ENCODE measurements around the gene ELOVL1.

Gene ELOVL1

DNA sequence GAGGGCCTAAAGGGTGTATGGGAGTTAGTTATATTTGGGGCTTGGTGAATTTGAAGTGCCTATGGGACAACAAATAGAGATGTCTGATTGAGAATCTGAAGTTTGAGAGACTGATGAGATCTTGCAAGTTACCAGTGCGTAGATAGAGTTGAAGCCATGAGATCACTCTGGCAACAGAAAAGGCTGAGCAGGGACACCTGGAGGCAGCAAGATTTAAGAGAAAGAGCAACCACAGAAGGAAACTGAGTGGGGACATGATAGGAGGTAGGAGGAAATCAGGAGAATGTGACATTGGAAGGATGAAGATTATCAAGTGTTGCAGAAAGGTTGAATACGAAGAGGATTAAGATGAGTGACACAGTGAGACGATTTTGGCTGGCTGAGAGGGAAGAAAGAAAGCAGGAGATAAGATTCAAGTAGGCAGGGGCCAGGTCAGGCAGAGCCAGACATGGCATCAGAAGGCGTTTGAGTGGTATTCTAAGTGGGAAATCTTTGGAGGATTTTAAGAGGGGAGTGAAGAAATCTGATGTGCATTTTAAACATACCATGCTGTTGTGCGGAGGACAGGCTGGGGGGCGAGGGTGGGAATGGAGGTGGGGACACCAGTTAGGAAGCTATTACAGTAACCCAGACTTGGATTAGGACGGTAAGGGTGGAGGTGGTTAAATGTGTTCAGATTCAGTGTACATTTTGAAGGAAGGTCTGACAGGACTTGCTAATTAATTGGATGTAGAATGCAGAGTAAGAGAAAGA, 33.2 kb downstream of the ELOVL1 start:
- Histone ChIP-seq H3K4me1 (ENCODE audit: control insufficient read depth, insufficient read depth, low read length) (peaks cover 13% of the 10 kb centered on the region), H3K36me3 (ENCODE audit: control insufficient read depth, insufficient read depth, low read length) (no peaks in the 10 kb centered on the region), H3K9ac (ENCODE audit: low read length) (no peak overlapping the region), H3K9me3 (ENCODE audit: control insufficient read depth, low read length) (no peaks in the 10 kb centered on the region), H3K4me3 (ENCODE audit: low read length) (no peak overlapping the region), H3K27me3 (ENCODE audit: control insufficient read depth, insufficient read depth, low read length) (no peaks in the 10 kb centered on the region)

- Histone ChIP-seq H3K4me1 (ENCODE audit: control insufficient read depth, insufficient read depth, low read length) (peaks cover 21% of the 10 kb centered on the region), H3K4me3 (ENCODE audit: low read length) (no peak overlapping the region), H3K9me3 (ENCODE audit: control insufficient read depth, low read length) (no peaks in the 10 kb centered on the region), H3K36me3 (ENCODE audit: control insufficient read depth, insufficient read depth, low read length) (no peaks in the 10 kb centered on the region), H3K27me3 (ENCODE audit: control insufficient read depth, insufficient read depth, low read length) (no peaks in the 10 kb centered on the region), H3K9ac (ENCODE audit: low read length) (no peak overlapping the region)
These were observed 36.1 kb downstream of the ELOVL1 start for GRCh38 chr1:43331688-43332087.

- H3K9ac ChIP-seq (ENCODE audit: low read length) = no peak overlapping the region
- peaks cover 21% of the 10 kb centered on the region for H3K4me1 ChIP-seq (ENCODE audit: control insufficient read depth, insufficient read depth, low read length)
- H3K36me3 ChIP-seq (ENCODE audit: control insufficient read depth, insufficient read depth, low read length) = no peaks in the 10 kb centered on the region
- no peaks in the 10 kb centered on the region for H3K27me3 ChIP-seq (ENCODE audit: control insufficient read depth, insufficient read depth, low read length)
- H3K9me3 ChIP-seq (ENCODE audit: control insufficient read depth, low read length) = no peaks in the 10 kb centered on the region
- H3K4me3 ChIP-seq (ENCODE audit: low read length) = no peak overlapping the region
These were observed 37.6 kb downstream of the ELOVL1 start for GRCh38 chr1:43329995-43330751.

- Histone ChIP-seq H3K27me3 (ENCODE audit: control insufficient read depth, insufficient read depth, low read length) (no peaks in the 10 kb centered on the region), H3K36me3 (ENCODE audit: control insufficient read depth, insufficient read depth, low read length) (no peaks in the 10 kb centered on the region), H3K9ac (ENCODE audit: low read length) (no peak overlapping the region), H3K4me3 (ENCODE audit: low read length) (no peak overlapping the region), H3K4me1 (ENCODE audit: control insufficient read depth, insufficient read depth, low read length) (peaks cover 21% of the 10 kb centered on the region), H3K9me3 (ENCODE audit: control insufficient read depth, low read length) (no peaks in the 10 kb centered on the region)
These were observed 40.1 kb downstream of the ELOVL1 start for GRCh38 chr1:43327549-43328292.

GRCh38 chr1:43325381-43325780, 42.4 kb downstream of the ELOVL1 start:
- no peaks in the 10 kb centered on the region for H3K27me3 ChIP-seq (ENCODE audit: control insufficient read depth, insufficient read depth, low read length)

DNA sequence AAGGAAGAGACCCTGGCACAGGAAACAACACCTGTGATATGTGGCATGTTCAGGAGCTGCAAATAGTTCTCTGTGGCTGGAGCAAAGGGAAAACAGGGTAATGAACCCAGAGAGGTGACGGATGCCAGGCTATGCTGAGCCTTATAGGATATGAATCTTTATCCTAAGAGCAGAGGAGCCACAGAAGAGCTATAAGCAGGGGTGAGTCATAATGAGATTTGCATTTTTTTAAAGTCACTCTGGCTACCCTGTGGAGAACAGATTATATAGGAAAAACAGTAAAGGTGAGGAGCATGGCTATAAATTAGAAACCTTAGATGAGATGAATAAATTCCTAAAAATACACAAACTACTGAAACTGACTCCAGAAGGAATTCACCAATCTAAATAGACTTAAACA, 43.0 kb downstream of the ELOVL1 start:
- no peaks in the 10 kb centered on the region for H3K9me3 ChIP-seq (ENCODE audit: control insufficient read depth, low read length)
- no peaks in the 10 kb centered on the region for H3K27me3 ChIP-seq (ENCODE audit: control insufficient read depth, insufficient read depth, low read length)
- no peaks in the 10 kb centered on the region for H3K36me3 ChIP-seq (ENCODE audit: control insufficient read depth, insufficient read depth, low read length)
- H3K4me3 ChIP-seq (ENCODE audit: low read length) = no peak overlapping the region
- peaks cover 9% of the 10 kb centered on the region for H3K4me1 ChIP-seq (ENCODE audit: control insufficient read depth, insufficient read depth, low read length)
- H3K9ac ChIP-seq (ENCODE audit: low read length) = no peak overlapping the region

More at GRCh38 chr1:43325381-43325780, 42.4 kb downstream of the ELOVL1 start:
- Histone ChIP-seq H3K9ac (ENCODE audit: low read length) (no peak overlapping the region), H3K9me3 (ENCODE audit: control insufficient read depth, low read length) (no peaks in the 10 kb centered on the region), H3K4me3 (ENCODE audit: low read length) (no peak overlapping the region), H3K36me3 (ENCODE audit: control insufficient read depth, insufficient read depth, low read length) (no peaks in the 10 kb centered on the region), H3K4me1 (ENCODE audit: control insufficient read depth, insufficient read depth, low read length) (peaks cover 15% of the 10 kb centered on the region)

- H3K9me3 ChIP-seq (ENCODE audit: control insufficient read depth, low read length) = no peaks in the 10 kb centered on the region
- no peaks in the 10 kb centered on the region for H3K36me3 ChIP-seq (ENCODE audit: control insufficient read depth, insufficient read depth, low read length)
- H3K4me1 ChIP-seq (ENCODE audit: control insufficient read depth, insufficient read depth, low read length) = no peaks in the 10 kb centered on the region
- no peak overlapping the region for H3K4me3 ChIP-seq (ENCODE audit: low read length)
- no peaks in the 10 kb centered on the region for H3K27me3 ChIP-seq (ENCODE audit: control insufficient read depth, insufficient read depth, low read length)
- no peak overlapping the region for H3K9ac ChIP-seq (ENCODE audit: low read length)
These were observed 45.3 kb downstream of the ELOVL1 start for GRCh38 chr1:43322506-43322905.

- H3K4me1 ChIP-seq (ENCODE audit: control insufficient read depth, insufficient read depth, low read length) = no peaks in the 10 kb centered on the region
- H3K36me3 ChIP-seq (ENCODE audit: control insufficient read depth, insufficient read depth, low read length) = no peaks in the 10 kb centered on the region
- no peaks in the 10 kb centered on the region for H3K9me3 ChIP-seq (ENCODE audit: control insufficient read depth, low read length)
- no peak overlapping the region for H3K4me3 ChIP-seq (ENCODE audit: low read length)
- H3K27me3 ChIP-seq (ENCODE audit: control insufficient read depth, insufficient read depth, low read length) = no peaks in the 10 kb centered on the region
- H3K9ac ChIP-seq (ENCODE audit: low read length) = no peak overlapping the region
These were observed 46.4 kb downstream of the ELOVL1 start for GRCh38 chr1:43321331-43321891.

GRCh38 chr1:43319766-43320165, 48.0 kb downstream of the ELOVL1 start:
- H3K36me3 ChIP-seq (ENCODE audit: control insufficient read depth, insufficient read depth, low read length) = no peaks in the 10 kb centered on the region
- no peak overlapping the region for H3K4me3 ChIP-seq (ENCODE audit: low read length)
- no peaks in the 10 kb centered on the region for H3K9me3 ChIP-seq (ENCODE audit: control insufficient read depth, low read length)
- H3K4me1 ChIP-seq (ENCODE audit: control insufficient read depth, insufficient read depth, low read length) = no peaks in the 10 kb centered on the region
- no peaks in the 10 kb centered on the region for H3K27me3 ChIP-seq (ENCODE audit: control insufficient read depth, insufficient read depth, low read length)
- no peak overlapping the region for H3K9ac ChIP-seq (ENCODE audit: low read length)

DNA sequence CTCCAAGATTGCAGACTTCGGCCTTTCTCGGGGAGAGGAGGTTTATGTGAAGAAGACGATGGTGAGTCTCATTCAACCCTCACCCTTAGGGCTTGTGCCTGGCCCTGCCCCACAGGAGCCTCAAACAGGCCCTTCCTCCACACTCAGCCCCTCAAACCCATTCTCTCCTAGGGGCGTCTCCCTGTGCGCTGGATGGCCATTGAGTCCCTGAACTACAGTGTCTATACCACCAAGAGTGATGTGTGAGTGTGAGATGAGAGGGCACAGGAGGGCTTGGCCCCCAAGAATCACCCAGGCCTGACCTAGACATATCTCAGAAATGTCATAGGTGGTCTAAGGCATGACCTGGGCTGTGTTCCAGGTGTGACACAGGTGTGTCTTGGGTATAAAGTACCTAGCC, 48.5 kb downstream of the ELOVL1 start:
- Histone ChIP-seq H3K27me3 (ENCODE audit: control insufficient read depth, insufficient read depth, low read length) (no peaks in the 10 kb centered on the region), H3K9ac (ENCODE audit: low read length) (no peak overlapping the region), H3K4me1 (ENCODE audit: control insufficient read depth, insufficient read depth, low read length) (peaks cover under 1% of the 10 kb centered on the region), H3K9me3 (ENCODE audit: control insufficient read depth, low read length) (no peaks in the 10 kb centered on the region), H3K4me3 (ENCODE audit: low read length) (no peak overlapping the region), H3K36me3 (ENCODE audit: control insufficient read depth, insufficient read depth, low read length) (no peaks in the 10 kb centered on the region)

GRCh38 chr1:43318831-43319230, 49.0 kb downstream of the ELOVL1 start:
- peaks cover 5% of the 10 kb centered on the region for H3K4me1 ChIP-seq (ENCODE audit: control insufficient read depth, insufficient read depth, low read length)
- no peak overlapping the region for H3K9ac ChIP-seq (ENCODE audit: low read length)
- no peaks in the 10 kb centered on the region for H3K27me3 ChIP-seq (ENCODE audit: control insufficient read depth, insufficient read depth, low read length)
- no peaks in the 10 kb centered on the region for H3K9me3 ChIP-seq (ENCODE audit: control insufficient read depth, low read length)
- H3K4me3 ChIP-seq (ENCODE audit: low read length) = no peak overlapping the region
- no peaks in the 10 kb centered on the region for H3K36me3 ChIP-seq (ENCODE audit: control insufficient read depth, insufficient read depth, low read length)

Data from mucosa of stomach (tissue), 1 donor.